Neural cell (in vitro differentiated cells): Measurements from ENCODE around the gene PLA2G4F. TPM values are rescaled to one million over a fixed set of nuclear protein-coding genes. Genes with fewer than 3 reads are reported as not detected.

Experiments used
- H2AFZ ChIP-seq: fragments of 200-600, 300-800 bp; sonication (generic), shearing (Covaris generic); 2 replicates; pipeline ENCODE4 v1.6.0; 2014; ENCODE audit warnings: low read depth, mild to moderate bottlenecking, antibody characterized with exemption, low read length, moderate library complexity
- H3F3A ChIP-seq: fragments of 200-600 bp; shearing (Covaris generic); 2 replicates; pipeline ENCODE4 v1.6.1; 2016; ENCODE audit warnings: mild to moderate bottlenecking, moderate library complexity, mixed read lengths, antibody characterized with exemption, low read length; ENCODE audit not compliant: insufficient read depth, poor library complexity, severe bottlenecking
- H3K27ac ChIP-seq: fragments of 200-600, 300-800 bp; sonication (generic), shearing (Covaris generic); 2 replicates; pipeline ENCODE4 v1.5.1; 2014; ENCODE audit warnings: mild to moderate bottlenecking, low read length, moderate library complexity
- H3K27me3 ChIP-seq: fragments of 300-800, 200-600 bp; sonication (generic), shearing (Covaris generic); 2 replicates; pipeline ENCODE4 v1.6.0; 2014; ENCODE audit warnings: mild to moderate bottlenecking, low read depth, low read length, moderate library complexity; ENCODE audit not compliant: insufficient read depth
- H3K36me3 ChIP-seq: fragments of 300-800, 200-600 bp; sonication (generic), shearing (Covaris generic); 2 replicates; pipeline ENCODE4 v1.5.1; 2014; ENCODE audit warnings: mild to moderate bottlenecking, antibody characterized with exemption, low read length, moderate library complexity; ENCODE audit not compliant: insufficient read depth
- H3K4me2 ChIP-seq: fragments of 300-800, 200-600 bp; sonication (generic), shearing (Covaris generic); 2 replicates; pipeline ENCODE4 v1.6.0; 2014; ENCODE audit warnings: mild to moderate bottlenecking, low read length
- H3K4me3 ChIP-seq: fragments of 300-800, 200-600 bp; sonication (generic), shearing (Covaris generic); 2 replicates; pipeline ENCODE4 v1.5.1; 2014; ENCODE audit warnings: mild to moderate bottlenecking, low read length, moderate library complexity
- H3K79me2 ChIP-seq: fragments of 200-600 bp; shearing (Covaris generic); replicated peaks from 2 replicates; pipeline ENCODE4 v1.6.0; 2014; ENCODE audit warnings: mild to moderate bottlenecking, low read length, moderate library complexity; ENCODE audit not compliant: insufficient read depth
- H3K9ac ChIP-seq: fragments of 300-800, 200-600 bp; sonication (generic), shearing (Covaris generic); 2 replicates; pipeline ENCODE4 v1.6.1; 2016; ENCODE audit warnings: mild to moderate bottlenecking, low read length, mixed read lengths
- H3K9me2 ChIP-seq: fragments of 200-600 bp; shearing (Covaris generic); 2 replicates; pipeline ENCODE4 v1.6.1; 2016; ENCODE audit warnings: mild to moderate bottlenecking, low read length, mixed read lengths; ENCODE audit not compliant: insufficient read depth
- H3K9me3 ChIP-seq: fragments of 200-600, 300-800 bp; sonication (generic), shearing (Covaris generic); 2 replicates; pipeline ENCODE4 v1.6.1; 2016; ENCODE audit warnings: mild to moderate bottlenecking, mixed run types, low read length, moderate library complexity, mixed read lengths
- H4K20me1 ChIP-seq: fragments of 200-600 bp; shearing (Covaris generic); 2 replicates; pipeline ENCODE4 v1.6.1; 2016; ENCODE audit warnings: mild to moderate bottlenecking, mixed run types; ENCODE audit not compliant: insufficient read depth
- CTCF ChIP-seq: fragments of 450-650 bp; IDR thresholded peaks from 2 replicates; pipeline ENCODE4 v1.5.1; 2014; ENCODE audit warnings: antibody characterized with exemption, mild to moderate bottlenecking, moderate library complexity; ENCODE audit not compliant: poor library complexity, severe bottlenecking
- EP300 ChIP-seq: fragments of 450-650 bp; conservative IDR thresholded peaks from 2 replicates; pipeline ENCODE4 v1.6.1; 2014; ENCODE audit warnings: antibody characterized with exemption, mild to moderate bottlenecking, moderate library complexity; ENCODE audit not compliant: poor library complexity, severe bottlenecking
- EZH2 ChIP-seq: fragments of 200-600, 300-800 bp; shearing (Covaris generic), sonication (generic); IDR thresholded peaks from 2 replicates; pipeline ENCODE4 v1.6.1; 2014; ENCODE audit warnings: antibody characterized with exemption, low read length, borderline replicate concordance, mild to moderate bottlenecking; ENCODE audit not compliant: insufficient read depth, poor library complexity, severe bottlenecking
- MXI1 ChIP-seq: fragments of 450-650 bp; conservative IDR thresholded peaks from 2 replicates; pipeline ENCODE4 v1.6.1; 2014; ENCODE audit warnings: antibody characterized with exemption, mild to moderate bottlenecking; ENCODE audit not compliant: poor library complexity, severe bottlenecking
- POLR2AphosphoS5 ChIP-seq: IDR thresholded peaks from 2 replicates; pipeline ENCODE4 v1.6.1; 2012
- RAD21 ChIP-seq: fragments of 450-650 bp; conservative IDR thresholded peaks from 2 replicates; pipeline ENCODE4 v1.6.1; 2014; ENCODE audit warnings: antibody characterized with exemption, mild to moderate bottlenecking, moderate library complexity
- REST ChIP-seq: IDR thresholded peaks from 2 replicates; pipeline ENCODE4 v1.6.1; 2012; ENCODE audit warnings: borderline replicate concordance
- SMC3 ChIP-seq: fragments of 450-650 bp; conservative IDR thresholded peaks from 2 replicates; pipeline ENCODE4 v1.6.1; 2014; ENCODE audit warnings: antibody characterized with exemption, mild to moderate bottlenecking, moderate library complexity; ENCODE audit not compliant: poor library complexity
- TAF1 ChIP-seq: IDR thresholded peaks from 2 replicates; pipeline ENCODE4 v1.6.1; 2012; ENCODE audit warnings: low read depth
- polyA plus RNA-seq: library from polyadenylated mRNA; depleted of rRNA; stranded (reverse); fragments of >200 nt; gene quantifications from 2 replicates; pipeline ENCODE4 v1.2.3, GENCODE V29; 2014

Gene PLA2G4F
- polyA plus RNA-seq, 1 donor from 2014 or later: not detected

GRCh38 chr15:42104095-42104891, 52.1 kb downstream of the PLA2G4F start:
- Histone ChIP-seq H3K4me3 (no peak overlapping the region), H3K9me2 (no peaks in the 10 kb centered on the region), H2AFZ (no peak overlapping the region), H3F3A (no peaks in the 10 kb centered on the region), H3K36me3 (no peaks in the 10 kb centered on the region), H3K4me2 (no peak overlapping the region), H3K27me3 (no peaks in the 10 kb centered on the region), H3K79me2 (no peaks in the 10 kb centered on the region), H3K9ac (no peak overlapping the region), H3K9me3 (no peaks in the 10 kb centered on the region), H4K20me1 (no peaks in the 10 kb centered on the region), H3K27ac (no peak overlapping the region)
- TF ChIP-seq POLR2AphosphoS5 (no peak), TAF1 (no peak), REST (no peak), EP300 (no peak), CTCF (no peak), MXI1 (no peak), SMC3 (no peak), RAD21 (no peak), EZH2 (no peak)

DNA sequence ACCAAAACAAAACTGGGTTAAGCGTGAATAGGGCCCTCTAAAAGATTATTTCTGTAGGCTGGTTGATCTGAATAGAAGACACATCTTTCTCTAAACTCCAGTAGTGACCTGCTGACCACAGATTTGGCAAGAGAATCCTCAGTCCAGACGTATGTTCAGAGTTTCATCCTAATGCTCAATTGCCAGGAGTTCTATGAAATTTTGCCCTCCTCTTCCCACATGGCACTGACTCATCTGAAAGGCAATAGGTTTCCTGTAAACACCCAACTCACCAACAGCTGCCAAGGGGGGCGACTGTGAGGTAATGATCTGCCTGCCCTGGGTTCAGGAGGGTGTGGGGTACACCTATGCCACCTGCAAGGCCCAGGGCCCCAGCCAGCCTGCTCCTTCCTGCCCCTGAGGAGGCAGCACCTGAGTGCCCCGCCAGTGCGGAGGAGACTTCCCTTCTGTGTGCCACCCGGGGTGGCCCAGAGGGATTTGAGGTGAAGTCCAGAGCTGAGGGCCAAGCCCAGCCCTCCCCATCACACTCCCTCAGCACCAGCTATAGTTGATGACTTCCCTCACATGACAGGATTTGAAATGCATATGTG, 53.7 kb downstream of the PLA2G4F start:
- H4K20me1 ChIP-seq: no peaks in the 10 kb centered on the region
- no peaks in the 10 kb centered on the region for H3K36me3 ChIP-seq
- H3K4me3 ChIP-seq: no peak overlapping the region
- H3K27ac ChIP-seq: no peak overlapping the region
- no peak for TF ChIP-seq TAF1
- TF ChIP-seq EZH2: no peak
- TF ChIP-seq SMC3: no peak
- TF ChIP-seq REST: no peak
- TF ChIP-seq RAD21: no peak
- TF ChIP-seq CTCF: no peak
- no peak for TF ChIP-seq MXI1
- no peak for TF ChIP-seq EP300
- TF ChIP-seq POLR2AphosphoS5: no peak
- H3K9me3 ChIP-seq: no peaks in the 10 kb centered on the region
- H3K9ac ChIP-seq: no peak overlapping the region
- no peaks in the 10 kb centered on the region for H3F3A ChIP-seq
- H3K27me3 ChIP-seq: no peaks in the 10 kb centered on the region
- H3K79me2 ChIP-seq: no peaks in the 10 kb centered on the region
- H3K4me2 ChIP-seq: no peak overlapping the region
- no peak overlapping the region for H2AFZ ChIP-seq
- no peaks in the 10 kb centered on the region for H3K9me2 ChIP-seq
